GM21515 (cell line): Measurements from ENCODE around the gene ACTMAP.
"Not testable (repeated sequence)": the region's sequence is repeated elsewhere in the genome, so short reads cannot be mapped to it uniquely, and the experiment has no call there.

Source experiments
- ATAC-seq: cut with Tn5 transposase; IDR thresholded peaks from one replicate; pipeline ENCODE4 v1.9.1; 2021; ENCODE audit not compliant: unreplicated experiment

ACTMAP gene

DNA sequence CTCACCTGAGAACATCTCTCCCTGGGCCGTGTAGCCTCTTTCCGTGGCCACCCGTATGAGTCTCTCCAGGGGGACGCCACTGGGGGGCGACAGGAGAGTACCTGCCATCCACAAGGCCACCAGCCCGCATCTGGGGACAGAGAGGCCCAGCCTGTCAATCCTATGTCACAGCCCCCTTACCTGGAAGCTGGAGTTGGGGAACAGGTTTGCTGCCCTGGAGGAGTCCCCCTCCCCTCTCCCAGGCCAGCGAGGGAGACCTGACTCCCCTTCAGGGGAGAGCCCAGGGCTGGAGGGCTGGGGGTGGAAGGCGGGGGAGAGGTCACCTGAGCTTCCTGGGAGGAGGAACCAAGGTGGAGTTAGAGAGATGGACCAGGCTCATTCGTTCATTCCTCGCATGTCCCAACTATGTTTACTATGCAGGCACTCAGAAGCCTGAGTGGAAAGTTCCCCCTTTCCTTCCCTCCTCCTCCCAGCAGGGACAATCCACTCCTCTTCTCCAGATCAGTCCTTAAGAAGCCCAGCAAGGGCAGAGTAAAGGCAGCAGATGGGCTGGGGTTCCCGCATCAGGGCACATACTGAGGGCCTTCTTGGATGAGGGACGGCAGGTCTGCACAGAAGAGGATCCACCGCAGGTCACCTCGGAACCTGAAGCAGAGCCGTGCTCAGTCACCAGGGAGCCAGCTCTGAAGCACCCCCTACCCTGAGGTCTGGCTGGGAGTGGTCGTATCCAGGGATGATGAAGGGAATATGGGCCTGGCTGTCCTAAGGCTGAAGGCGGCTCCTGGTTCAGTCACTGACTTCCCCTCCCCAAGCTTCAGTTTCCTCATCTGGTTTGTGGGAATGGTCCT is 5.5 kb downstream of the ACTMAP start:
- no peak for ATAC-seq

DNA sequence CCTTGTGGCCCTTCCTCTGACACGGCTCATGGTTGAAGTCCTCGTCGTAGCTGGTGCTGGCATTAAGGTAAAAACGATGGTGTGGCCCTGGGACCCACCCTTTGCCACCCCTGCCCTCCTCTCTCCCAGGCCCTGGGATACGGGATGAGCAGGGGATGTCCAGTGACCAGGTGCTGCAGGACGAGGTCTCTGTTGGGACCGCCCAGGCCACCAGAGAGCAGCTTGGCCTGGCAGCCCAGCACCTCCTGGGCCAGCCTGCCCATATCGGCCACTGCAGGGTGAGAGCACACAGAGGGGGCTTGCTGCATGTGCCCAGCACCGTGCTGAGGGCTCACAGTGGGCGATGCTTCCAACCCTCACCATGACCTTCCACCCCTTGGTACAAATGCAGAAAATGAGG is 6.4 kb downstream of the ACTMAP start:
- ATAC-seq = no peak

DNA sequence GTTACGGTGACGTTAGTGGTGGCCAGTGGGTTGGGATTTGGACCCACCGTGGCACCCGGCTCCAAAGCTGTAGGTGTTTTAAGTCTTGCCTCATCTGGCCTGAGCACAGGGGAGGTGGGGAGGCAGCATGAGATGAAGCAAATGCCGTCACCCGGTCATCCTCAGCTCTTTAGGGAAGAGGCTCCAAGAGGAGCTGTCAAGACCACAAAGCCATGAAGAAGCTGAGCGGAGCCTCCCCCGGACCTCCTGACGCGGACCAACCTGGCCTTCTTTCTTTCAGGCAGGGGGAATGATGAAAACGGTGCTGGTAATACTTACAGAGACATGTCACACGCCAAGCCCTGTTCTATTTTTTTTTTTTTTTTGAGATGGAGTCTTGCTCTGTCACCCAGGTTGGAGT is 7.4 kb downstream of the ACTMAP start:
- no peak for ATAC-seq

DNA sequence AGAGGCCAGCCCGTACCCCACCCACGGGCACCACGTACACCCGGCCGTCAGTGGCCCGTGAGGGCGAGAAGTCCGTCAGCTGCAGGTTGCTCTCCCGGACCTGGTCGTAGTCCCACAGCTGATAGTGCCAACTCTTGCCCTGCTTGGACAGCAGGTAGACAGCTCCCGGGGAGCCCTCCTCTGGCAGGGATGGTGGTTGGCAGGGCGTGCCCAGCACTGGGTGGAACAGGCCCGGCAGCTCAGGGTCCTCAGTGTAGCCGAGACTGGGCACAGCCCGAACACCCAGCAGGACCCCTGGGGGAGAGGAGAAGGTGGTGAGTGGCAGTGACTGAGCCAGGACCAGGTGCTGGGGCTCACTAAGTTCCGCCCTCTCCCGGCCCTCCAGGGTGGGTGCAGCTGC is 7.8 kb downstream of the ACTMAP start:
- no peak for ATAC-seq

DNA sequence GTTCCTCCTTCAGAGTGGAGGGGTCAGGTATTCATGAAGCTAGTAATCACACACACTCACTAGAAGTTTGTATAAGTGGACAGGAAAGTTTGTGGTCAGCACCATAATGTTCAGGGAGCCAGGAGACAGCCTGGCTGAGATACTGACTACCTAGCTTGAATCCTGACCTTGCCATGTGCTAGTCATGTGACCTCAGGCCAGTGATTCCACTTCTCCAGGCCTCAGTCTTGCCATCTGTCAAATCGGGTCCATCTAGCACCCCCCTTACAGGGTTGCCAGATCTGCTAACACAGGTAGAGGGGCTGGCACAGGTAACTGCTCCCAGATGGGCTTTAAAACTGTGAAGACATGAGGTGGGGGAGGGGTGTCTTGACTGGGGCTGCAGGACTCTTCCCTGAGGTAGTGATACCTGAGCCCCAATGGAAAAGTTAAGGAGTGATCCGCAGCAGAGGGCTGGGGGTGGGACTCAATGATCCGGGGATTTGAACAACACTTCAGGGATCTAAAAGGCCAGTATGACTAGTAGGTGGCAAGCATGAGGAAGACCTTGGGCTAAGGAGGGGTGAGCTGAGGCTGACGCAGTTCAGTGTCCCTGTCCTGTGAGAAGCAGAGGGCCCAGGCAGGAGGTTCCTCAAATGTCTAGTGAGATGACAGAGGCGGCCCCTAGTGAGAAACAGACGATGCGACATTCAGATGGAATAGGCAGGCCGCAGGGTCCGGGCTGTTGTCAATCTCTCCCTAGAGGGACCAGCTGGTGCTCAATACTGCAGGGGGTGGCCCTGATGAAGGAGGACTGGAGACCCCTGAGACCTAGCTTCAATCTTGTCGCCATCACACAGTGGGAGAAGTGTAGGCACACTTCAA is 8.5 kb downstream of the ACTMAP start:
- no peak for ATAC-seq

DNA sequence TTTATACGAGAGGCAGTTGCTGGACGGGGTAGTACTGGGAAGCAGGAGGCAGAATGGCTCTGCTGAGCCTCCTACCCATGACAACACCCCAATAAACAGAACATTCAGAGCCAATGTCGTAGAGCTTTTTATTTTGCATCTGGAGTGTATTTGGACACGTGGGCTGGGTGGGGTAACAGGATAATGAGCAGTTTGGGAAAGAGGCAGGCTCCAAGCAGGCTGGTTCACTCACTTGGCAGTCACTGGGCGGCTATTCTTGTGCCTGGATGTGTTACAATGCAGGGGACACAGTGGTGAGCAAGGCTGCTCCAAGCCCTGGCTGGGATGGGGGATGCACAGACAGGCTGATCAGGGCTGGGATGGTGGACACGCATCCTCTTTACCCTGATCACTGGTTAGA is 9.5 kb downstream of the ACTMAP start:
- ATAC-seq = no peak

DNA sequence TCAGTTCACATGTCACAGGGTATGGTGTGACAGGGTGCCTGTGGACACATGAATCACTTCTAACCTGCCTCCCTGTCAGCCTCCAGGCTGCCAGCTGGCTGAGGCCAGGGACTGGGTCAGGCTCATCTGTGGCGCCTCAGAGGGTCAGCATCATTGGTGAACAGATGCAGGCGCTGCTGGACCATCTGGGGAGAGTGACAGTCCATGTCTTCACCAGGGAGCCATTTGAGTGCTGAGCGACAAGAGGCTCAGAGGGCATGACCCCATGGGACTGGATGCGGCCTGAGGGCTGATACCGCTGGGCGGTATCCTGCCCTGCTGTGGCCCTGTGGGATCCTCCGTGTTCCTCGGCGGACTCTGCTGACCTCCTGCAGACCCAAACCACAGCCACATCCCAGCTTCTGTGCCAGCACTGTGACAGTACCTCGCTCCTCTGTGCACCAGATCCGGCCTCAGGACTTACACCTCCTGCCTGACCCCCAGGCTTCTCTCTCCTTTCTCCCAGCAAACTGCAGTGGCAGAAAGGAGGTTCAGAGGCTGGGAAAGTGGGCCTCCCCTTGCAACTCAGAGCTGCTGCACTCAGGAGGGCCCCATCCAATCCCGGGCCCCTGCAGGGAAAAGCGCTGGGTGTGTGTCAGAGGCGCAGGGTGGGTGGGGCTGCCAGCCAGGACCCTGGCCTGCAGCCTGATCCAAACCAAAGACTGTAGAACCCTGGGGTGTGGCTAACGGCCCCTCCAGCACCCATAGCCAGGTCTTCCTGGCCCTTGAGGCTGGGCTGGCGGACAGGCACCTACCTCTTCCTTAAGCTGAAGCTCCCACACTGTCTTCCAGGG is 10.2 kb downstream of the ACTMAP start:
- no peak for ATAC-seq

DNA sequence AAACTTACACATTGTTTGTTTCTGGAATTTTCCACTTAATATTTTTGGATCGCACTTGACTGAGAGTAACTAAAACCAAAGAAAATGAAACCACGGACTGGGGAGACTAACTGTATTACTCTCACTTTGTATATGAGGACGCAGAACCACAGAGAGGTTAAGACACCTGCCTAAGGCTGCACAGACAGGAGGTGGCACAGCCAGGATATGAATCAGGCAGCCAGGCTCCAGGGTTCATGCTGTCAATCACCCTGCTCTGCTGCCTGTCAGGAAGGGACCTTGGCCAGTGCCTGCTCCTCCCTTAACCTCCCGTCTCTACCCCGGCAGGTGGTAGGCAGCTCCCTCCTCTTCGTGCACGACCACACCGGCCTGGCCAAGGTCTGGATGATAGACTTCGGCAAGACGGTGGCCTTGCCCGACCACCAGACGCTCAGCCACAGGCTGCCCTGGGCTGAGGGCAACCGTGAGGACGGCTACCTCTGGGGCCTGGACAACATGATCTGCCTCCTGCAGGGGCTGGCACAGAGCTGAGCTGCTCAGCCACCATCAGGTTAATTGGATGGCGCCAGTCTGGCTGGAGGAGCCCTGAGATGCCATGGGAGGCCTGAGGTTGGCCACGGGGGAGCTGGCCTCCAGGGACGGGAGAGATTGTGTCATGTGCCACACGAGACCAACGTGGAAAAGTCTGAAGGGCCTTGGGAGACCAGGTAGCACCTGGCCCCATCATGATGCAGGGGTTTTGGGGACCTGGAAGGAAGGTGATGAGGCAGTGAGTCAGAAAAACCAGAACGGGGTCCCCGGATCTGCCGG is 11.0 kb downstream of the ACTMAP start:
- ATAC-seq = no peak

DNA sequence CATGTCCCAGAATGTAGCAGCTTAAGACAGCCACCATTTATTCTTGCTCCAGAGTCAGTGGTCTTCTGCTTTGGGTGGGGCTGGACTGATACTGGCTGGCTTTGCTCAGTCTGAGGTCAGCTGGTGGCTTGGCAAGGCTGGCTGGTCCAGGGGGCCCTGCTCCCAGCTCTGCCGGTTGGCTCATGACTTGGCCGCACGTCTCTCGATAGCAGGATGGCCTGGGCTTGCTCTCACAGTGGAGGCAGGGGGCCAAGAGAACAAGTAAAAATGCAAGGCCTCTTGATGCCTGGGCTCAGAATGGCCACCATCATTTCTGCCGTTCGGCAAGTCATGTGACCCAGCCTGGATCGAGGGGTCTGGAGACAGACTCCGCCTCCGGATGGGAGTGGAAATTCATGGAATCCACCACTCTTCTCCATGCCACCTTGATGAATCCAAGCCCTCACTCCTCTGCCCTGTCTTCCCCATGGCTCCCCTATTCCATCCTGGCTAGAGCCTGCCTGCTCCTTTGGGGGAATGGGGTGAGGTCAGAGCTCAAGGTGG is 13.1 kb downstream of the ACTMAP start:
- ATAC-seq = no peak

DNA sequence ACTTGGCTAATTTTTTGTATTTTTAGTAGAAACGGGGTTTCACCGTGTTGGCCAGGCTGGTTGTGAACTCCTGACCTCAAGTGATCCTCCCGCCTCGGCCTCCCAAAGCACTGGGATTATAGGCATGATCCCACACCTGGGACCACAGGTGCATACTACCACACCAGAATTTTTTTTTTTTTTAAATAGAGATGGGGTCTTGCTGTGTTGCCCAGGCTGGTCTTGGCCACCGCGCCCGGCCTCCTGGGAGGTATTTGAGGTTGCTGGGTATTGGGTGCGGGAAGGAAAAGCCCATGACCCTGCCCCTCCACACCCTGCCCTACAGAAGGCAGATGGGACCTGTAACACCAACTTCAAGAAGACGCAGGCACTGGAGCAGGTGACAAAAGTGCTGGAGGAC is 13.6 kb downstream of the ACTMAP start:
- ATAC-seq = no peak

DNA sequence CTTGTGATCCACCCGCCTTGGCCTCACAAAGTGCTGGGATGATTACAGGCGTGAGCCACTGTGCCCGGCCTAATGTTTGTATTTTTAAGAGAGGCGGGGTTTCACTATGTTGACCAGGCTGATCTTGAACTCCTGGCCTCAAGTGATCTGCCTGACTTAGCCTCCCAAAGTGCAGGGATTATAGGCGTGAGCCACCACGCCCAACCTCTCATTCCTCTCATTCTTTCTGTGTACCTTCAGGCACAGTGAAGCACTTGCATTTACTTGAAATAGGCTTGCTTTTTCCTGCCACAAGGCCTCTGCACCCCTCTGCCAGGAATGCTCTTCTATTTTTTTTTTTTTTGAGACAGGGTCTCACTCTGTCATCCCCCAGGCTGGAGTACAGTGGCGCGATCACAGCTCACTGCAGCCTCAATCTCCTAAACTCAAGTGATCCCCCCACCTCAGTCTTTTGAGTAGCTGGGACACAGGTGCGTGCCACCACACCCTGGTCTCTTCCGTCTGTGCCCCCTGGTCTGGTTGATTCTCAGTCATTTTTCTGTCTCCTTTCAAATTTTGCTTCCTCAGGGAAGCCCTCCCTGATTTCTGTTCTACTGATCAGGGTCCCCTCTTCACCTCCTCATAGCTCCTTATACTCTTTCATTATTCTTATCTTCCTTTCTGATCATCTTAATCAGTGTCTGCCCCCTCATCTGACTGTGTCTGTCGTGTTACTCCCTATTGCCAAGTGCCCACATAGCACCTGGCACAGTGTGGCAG is 15.1 kb downstream of the ACTMAP start:
- no peak for ATAC-seq

DNA sequence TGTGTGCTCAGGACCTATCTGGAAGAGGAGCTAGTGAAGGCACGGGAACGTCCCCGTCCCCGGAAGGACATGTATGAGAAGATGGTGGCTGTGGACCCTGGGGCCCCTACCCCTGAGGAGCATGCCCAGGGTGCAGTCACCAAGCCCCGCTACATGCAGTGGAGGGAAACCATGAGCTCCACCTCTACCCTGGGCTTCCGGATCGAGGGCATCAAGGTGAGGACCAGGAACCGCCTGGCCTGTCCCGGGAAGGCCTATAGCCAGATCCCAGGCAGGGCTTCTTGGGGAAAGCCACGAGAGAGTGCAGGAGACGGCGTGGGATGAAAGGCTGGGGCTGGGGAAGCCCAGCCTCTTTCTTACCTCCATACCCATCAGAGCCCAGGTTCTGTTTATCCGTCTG is 17.1 kb downstream of the ACTMAP start:
- no peak for ATAC-seq

DNA sequence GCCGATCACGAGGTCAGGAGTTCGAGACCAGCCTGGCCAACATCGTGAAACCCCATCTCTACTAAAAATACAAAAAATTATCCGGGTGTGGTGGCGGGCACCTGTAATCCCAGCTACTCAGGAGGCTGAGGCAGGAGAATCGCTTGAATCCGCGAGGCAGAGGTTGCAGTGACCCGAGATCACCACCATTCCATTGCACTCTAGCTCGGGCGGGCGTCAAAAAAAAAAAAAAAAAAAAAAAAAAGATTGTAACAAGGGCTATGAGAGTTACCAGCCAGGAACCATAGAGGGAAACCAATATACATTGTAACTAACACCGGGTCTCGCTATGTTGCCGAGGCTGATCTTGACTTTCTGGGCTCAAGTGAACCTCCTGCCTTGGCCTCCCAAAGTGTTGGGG is 18.0 kb downstream of the ACTMAP start:
- not testable (repeated sequence) for ATAC-seq

DNA sequence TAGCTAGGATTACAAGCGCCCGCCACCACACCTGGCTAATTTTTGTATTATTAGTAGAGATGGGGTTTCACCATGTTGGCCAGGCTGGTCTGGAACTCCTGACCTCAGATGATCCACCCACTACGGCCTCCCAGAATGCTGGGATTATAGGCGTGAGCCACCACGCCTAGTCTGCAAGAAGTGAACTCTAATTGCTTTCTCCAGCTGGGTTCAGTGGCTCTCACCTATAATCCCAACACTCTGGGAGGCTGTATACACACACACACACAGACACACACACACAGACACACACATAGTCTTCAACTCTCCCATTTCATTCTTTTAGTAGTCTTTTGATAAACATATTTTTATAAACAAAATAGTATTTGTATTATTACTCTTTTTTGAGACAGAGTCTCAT is 20.2 kb downstream of the ACTMAP start:
- ATAC-seq = not testable (repeated sequence)

DNA sequence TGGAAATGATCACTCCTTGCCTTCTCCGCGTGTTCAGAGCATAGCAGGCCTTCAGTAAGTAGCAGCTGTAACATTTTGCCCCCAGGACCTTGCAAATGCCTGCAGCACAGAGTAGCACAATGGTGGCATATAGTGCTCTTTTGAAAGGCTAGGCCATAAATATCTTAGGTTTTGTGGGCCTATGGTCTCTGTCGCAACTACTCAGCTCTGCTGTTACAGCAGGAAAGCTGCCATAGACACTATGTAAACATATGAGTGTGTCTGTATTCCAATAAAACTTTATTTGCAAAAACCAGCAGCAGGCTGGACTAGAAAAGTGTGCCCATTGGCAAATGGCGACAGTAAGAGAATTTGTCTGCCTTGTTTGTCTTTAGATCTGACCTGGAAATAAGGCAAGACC is 24.0 kb downstream of the ACTMAP start:
- no peak for ATAC-seq

DNA sequence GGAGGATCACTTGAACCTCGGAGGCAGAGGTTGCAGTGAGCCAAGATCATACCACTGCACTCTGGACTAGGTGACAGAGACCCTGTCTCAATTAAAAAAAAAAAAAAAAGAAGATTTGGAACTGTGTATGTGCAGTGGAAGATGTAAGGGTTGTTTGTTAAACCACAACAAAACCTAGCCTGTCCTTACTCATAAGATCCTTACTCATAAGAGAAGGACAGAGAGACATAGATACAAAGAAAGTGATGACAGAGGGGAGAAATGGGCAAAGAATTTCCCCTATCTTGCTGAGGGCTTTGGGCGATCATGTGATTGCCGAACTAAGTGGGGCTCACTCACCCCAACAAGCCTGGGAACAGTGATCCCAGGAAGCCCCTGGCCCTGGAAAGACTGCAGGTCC is 25.4 kb downstream of the ACTMAP start:
- ATAC-seq = no peak

DNA sequence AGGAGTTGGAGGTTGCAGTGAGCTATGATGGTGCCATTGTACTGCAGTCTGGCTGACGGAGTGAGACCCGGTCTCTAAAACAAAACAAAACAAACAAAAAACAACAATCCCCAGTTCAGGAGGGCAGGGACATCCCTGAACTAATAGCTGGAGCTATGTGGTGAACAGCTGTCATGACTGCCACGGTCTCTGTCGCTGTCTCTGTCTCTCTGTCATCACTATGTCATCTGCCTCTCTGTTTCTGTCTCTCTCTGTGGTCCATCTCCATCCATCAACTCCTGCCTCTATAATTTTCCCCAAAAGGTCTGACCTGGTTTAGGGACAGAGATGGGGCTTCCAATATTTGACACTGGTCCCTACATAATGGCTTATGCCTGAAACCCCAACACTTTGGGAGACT is 26.0 kb downstream of the ACTMAP start:
- no peak for ATAC-seq

DNA sequence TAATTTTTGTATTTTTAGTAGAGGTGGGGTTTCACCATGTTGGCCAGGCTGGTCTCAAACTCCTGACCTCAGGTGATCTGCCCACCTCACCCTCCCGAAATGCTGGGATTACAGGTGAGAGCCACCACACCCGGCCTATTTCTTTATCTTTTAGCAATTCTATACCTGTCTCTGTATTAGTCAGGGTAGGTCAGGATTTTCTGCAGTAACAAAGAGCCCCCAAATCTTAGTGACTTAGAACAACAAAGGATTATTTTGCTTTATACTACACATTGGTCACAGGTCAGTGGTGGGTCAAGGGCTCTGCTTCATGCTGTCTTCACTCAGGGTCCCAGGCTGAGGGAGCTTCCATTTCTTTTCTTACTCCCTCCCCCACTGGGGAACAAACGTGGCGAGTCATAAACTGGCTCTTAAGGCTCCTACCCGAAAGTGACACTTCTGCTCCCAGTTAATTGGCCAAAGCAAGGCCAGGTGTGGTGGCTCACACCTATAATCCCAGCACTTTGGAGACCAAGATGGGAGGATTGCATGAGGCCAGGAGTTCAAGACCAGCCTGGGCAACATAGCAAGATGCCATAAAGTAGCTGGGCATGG is 26.5 kb downstream of the ACTMAP start:
- ATAC-seq = no peak
